ENCODE results near the gene NKX1-1.

- TF ChIP-seq CTCF (optimal IDR thresholded peaks at IDR 0.05 in 1 of 3, IDR thresholded peaks at IDR 0.05 in 1 of 3, conservative IDR thresholded peaks at IDR 0.05 in 1 of 3; ENCODE audit: extremely low read depth in 1 of 3, insufficient read depth in 2 of 3, low read length in 3 of 3): no peak
- no peak for TF ChIP-seq EZH2 (IDR thresholded peaks at IDR 0.05; ENCODE audit: low read length)
These were observed 7.3 kb downstream of the NKX1-1 start for GRCh38 chr4:1398681-1399507.
